SK-N-SH treated with all-trans-retinoic acid at 6 μM for 48 hours (cell line): Measurements from ENCODE around the gene CCDC6.

Source experiments
- ATAC-seq: fragments of 200-7000 bp; cut with Tn5 transposase; 3 replicates; pipeline ENCODE4 v1.9.1; 2020; ENCODE audit warnings: mild to moderate bottlenecking, moderate library complexity
- ARNTL ChIP-seq: fragments of 450-650 bp; formaldehyde crosslinking; IDR thresholded peaks from 2 replicates; pipeline ENCODE4 v1.5.0; 2020; ENCODE audit warnings: low read depth, mild to moderate bottlenecking, moderate library complexity, borderline replicate concordance
- BACH2 ChIP-seq: fragments of 250-450 bp; sonication (Bioruptor Pico); IDR thresholded peaks from 2 replicates; pipeline ENCODE4 v1.9.0; 2021; ENCODE audit warnings: mild to moderate bottlenecking, borderline replicate concordance
- CSDC2 ChIP-seq: fragments of 250-450 bp; sonication (Bioruptor Pico); IDR thresholded peaks from 2 replicates; pipeline ENCODE4 v1.5.0; 2020; ENCODE audit warnings: mild to moderate bottlenecking, moderate library complexity
- ESRRG ChIP-seq: fragments of 250-450 bp; sonication (Bioruptor Pico); IDR thresholded peaks from 2 replicates; pipeline ENCODE4 v1.6.1; 2021; ENCODE audit warnings: mild to moderate bottlenecking
- ISL1 ChIP-seq: fragments of 250-450 bp; sonication (Bioruptor Pico); IDR thresholded peaks from 2 replicates; pipeline ENCODE4 v2.1.2; 2022; ENCODE audit warnings: mild to moderate bottlenecking, moderate library complexity
- OSR1 ChIP-seq: fragments of 250-450 bp; sonication (Bioruptor Pico); IDR thresholded peaks from 2 replicates; pipeline ENCODE4 v1.8.0; 2022; ENCODE audit warnings: moderate library complexity, mild to moderate bottlenecking, inconsistent platforms
- PPARA ChIP-seq: fragments of 250-450 bp; sonication (Bioruptor Pico); IDR thresholded peaks from 2 replicates; pipeline ENCODE4 v1.5.0; 2020; ENCODE audit warnings: mild to moderate bottlenecking, borderline replicate concordance
- RARB ChIP-seq: fragments of 250-450 bp; sonication (Bioruptor Pico); IDR thresholded peaks from 2 replicates; pipeline ENCODE4 v1.8.0; 2021; ENCODE audit warnings: mild to moderate bottlenecking, moderate library complexity
- TCF4 ChIP-seq: fragments of 250-450 bp; sonication (Bioruptor Pico); IDR thresholded peaks from 2 replicates; pipeline ENCODE4 v1.8.0; 2021; ENCODE audit warnings: mild to moderate bottlenecking, moderate library complexity, borderline replicate concordance
- TOX ChIP-seq: fragments of 250-450 bp; sonication (Bioruptor Pico); IDR thresholded peaks from 2 replicates; pipeline ENCODE4 v1.8.0; 2021; ENCODE audit warnings: mild to moderate bottlenecking, moderate library complexity, borderline replicate concordance
- ZFP3 ChIP-seq: fragments of 250-450 bp; sonication (Bioruptor Pico); IDR thresholded peaks from 2 replicates; pipeline ENCODE4 v1.5.0; 2020; ENCODE audit warnings: mild to moderate bottlenecking, moderate library complexity
- ZFP30 ChIP-seq: fragments of 450-650 bp; formaldehyde crosslinking; IDR thresholded peaks from 2 replicates; pipeline ENCODE4 v1.5.0; 2022; ENCODE audit warnings: mild to moderate bottlenecking, moderate library complexity
- ZNF565 ChIP-seq: fragments of 450-650 bp; formaldehyde crosslinking; conservative IDR thresholded peaks from 2 replicates; pipeline ENCODE4 v1.5.0; 2020; ENCODE audit warnings: low read depth, mild to moderate bottlenecking, moderate library complexity
- ZNF70 ChIP-seq: fragments of 450-650 bp; formaldehyde crosslinking; IDR thresholded peaks from 2 replicates; pipeline ENCODE4 v1.5.0; 2020; ENCODE audit warnings: mild to moderate bottlenecking, moderate library complexity
- TF ChIP-seq, protein P1 (sequence below): fragments of 250-450 bp; sonication (Bioruptor Pico); IDR thresholded peaks from 2 replicates; pipeline ENCODE4 v1.5.1; 2021; ENCODE audit warnings: mild to moderate bottlenecking, moderate library complexity
- TF ChIP-seq, protein P2 (sequence below): fragments of 250-450 bp; sonication (Bioruptor Pico); IDR thresholded peaks from 2 replicates; pipeline ENCODE4 v1.8.0; 2021; ENCODE audit warnings: low read depth, mild to moderate bottlenecking, moderate library complexity, borderline replicate concordance
- TF ChIP-seq, protein P3 (sequence below): fragments of 250-450 bp; sonication (Bioruptor Pico); IDR thresholded peaks from 2 replicates; pipeline ENCODE4 v1.5.1; 2020; ENCODE audit warnings: low read depth, mild to moderate bottlenecking, moderate library complexity

CCDC6 gene

DNA sequence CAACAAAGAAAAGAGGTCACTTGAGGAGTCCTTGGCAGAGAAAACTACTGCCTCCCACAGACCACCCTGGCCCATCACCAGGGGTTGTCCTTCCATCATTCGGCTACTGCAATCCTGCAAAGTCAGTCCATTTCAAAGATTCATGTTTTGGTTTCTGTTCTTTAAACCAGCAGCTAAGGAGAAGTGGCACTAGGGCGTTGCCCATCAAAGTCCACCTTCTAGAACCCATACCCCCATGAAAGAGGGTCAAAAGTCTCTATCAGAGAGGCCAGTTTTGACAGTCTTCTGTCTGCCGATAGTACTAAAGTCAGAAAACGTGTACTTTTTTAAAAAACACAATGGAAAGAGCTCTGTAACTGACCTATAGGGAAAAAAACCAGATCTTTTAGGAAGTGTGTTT, 14.4 kb downstream of the CCDC6 start:
- TF ChIP-seq CSDC2 (CRISPR knock-in tag), result no peak
- TF ChIP-seq, protein P1, sequence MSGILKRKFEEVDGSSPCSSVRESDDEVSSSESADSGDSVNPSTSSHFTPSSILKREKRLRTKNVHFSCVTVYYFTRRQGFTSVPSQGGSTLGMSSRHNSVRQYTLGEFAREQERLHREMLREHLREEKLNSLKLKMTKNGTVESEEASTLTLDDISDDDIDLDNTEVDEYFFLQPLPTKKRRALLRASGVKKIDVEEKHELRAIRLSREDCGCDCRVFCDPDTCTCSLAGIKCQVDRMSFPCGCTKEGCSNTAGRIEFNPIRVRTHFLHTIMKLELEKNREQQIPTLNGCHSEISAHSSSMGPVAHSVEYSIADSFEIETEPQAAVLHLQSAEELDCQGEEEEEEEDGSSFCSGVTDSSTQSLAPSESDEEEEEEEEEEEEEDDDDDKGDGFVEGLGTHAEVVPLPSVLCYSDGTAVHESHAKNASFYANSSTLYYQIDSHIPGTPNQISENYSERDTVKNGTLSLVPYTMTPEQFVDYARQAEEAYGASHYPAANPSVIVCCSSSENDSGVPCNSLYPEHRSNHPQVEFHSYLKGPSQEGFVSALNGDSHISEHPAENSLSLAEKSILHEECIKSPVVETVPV (CRISPR knock-in tag), result no peak
- TF ChIP-seq ESRRG (CRISPR knock-in tag), result no peak
- no peak for TF ChIP-seq TCF4
- TF ChIP-seq ZNF70 (CRISPR knock-in tag), result no peak
- no peak for TF ChIP-seq BACH2 (CRISPR knock-in tag)
- TF ChIP-seq ZNF565 (CRISPR knock-in tag), result no peak
- TF ChIP-seq, protein P2, sequence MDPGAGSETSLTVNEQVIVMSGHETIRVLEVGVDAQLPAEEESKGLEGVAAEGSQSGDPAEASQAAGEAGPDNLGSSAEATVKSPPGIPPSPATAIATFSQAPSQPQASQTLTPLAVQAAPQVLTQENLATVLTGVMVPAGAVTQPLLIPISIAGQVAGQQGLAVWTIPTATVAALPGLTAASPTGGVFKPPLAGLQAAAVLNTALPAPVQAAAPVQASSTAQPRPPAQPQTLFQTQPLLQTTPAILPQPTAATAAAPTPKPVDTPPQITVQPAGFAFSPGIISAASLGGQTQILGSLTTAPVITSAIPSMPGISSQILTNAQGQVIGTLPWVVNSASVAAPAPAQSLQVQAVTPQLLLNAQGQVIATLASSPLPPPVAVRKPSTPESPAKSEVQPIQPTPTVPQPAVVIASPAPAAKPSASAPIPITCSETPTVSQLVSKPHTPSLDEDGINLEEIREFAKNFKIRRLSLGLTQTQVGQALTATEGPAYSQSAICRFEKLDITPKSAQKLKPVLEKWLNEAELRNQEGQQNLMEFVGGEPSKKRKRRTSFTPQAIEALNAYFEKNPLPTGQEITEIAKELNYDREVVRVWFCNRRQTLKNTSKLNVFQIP (CRISPR knock-in tag), result no peak
- no peak for ATAC-seq

DNA sequence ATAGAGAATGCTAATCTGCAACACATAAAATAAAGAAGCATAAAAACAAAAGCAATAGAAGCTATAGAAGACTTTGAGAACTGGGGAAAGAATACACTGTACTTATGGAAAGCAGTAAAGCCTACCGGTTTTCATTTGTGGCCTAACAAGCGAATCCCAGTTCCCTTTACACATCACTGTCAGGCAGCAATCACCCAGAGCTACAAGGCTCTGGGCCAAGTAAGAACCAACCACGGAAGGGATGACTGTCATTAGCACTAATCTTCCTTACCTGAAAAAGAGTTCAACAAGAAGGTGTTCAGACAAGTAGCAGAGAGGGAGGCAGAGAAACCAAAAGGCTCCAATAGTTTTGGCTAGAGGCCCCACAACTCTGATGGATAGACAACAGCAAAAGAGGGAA, 15.0 kb downstream of the CCDC6 start:
- no peak for ATAC-seq
- no peak for TF ChIP-seq CSDC2 (CRISPR knock-in tag)
- no peak for TF ChIP-seq ISL1 (CRISPR knock-in tag)
- TF ChIP-seq ARNTL (CRISPR knock-in tag), result no peak
- no peak for TF ChIP-seq PPARA (CRISPR knock-in tag)
- TF ChIP-seq, protein P3, sequence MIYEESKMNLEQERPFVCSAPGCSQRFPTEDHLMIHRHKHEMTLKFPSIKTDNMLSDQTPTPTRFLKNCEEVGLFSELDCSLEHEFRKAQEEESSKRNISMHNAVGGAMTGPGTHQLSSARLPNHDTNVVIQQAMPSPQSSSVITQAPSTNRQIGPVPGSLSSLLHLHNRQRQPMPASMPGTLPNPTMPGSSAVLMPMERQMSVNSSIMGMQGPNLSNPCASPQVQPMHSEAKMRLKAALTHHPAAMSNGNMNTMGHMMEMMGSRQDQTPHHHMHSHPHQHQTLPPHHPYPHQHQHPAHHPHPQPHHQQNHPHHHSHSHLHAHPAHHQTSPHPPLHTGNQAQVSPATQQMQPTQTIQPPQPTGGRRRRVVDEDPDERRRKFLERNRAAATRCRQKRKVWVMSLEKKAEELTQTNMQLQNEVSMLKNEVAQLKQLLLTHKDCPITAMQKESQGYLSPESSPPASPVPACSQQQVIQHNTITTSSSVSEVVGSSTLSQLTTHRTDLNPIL, result no peak
- no peak for TF ChIP-seq RARB
- TF ChIP-seq TOX, result no peak
- TF ChIP-seq OSR1 (CRISPR knock-in tag), result no peak
- TF ChIP-seq, protein P2 (CRISPR knock-in tag), result no peak

DNA sequence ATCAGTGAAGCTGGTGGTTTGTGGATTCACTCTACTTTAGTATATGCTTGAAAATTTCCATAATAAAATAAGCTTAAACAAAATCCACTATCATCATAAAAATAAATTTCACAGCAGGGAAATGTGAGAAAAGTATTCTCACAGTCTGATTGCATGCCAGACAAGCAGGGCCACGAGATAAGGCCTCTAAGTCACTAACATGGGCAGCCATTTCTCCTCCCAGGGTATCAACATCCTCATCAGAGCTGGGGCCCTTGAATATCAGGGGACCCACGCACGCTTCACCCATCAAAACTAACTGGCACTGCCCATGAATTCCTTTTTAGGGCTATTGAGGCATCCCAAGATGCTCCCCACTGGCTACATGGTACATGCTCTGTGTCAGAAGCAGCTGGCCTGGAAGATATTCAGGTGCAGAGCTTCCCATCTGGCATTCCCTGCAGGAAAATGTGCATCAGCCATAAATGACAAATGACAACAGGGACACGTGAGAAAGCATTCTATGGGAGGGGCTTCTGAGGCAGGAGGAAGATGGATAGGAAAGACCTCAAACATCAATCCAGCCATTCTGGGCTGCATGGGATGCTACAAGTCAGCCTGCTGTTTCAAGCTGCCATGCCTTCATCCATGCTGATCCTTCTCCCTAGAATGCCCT, 17.4 kb downstream of the CCDC6 start:
- no peak for ATAC-seq
- TF ChIP-seq ZFP30 (CRISPR knock-in tag) (no peak), OSR1 (CRISPR knock-in tag) (no peak)

DNA sequence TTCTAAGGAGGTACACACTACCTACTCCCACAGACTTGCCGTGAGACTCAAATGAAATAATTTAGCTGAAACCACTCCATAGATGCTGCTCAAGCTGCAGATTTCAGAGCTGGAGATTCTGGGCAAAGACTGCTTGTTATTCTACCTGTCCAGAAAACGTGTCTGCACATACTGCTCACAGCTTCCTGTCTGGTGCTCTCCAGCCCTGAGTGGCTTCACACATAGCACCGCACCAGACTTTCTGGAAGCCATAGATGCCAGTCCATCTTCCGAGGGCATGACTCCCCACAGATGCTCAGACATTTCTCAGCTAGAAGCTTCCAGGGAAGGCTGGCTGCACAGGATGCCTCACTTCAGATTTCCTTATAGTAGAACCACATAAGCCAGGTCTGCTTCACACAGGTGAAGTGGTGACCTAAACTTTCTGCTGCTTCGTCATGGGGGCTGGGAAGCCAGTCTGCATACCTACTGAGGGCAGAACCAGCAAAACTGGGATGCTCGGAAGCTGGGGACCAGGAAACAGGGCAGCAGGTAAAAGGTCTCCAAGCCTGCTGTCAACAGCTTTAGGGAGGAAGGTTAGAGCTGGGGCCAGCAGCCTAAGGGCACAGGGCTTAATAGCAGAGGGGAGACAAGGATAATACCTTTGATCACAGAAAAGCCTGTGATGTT, 18.2 kb downstream of the CCDC6 start:
- TF ChIP-seq ZNF70 (CRISPR knock-in tag) (no peak), ZNF565 (CRISPR knock-in tag) (no peak)
- TF ChIP-seq, all 23 proteins: peak for 0
- ATAC-seq, result no peak

DNA sequence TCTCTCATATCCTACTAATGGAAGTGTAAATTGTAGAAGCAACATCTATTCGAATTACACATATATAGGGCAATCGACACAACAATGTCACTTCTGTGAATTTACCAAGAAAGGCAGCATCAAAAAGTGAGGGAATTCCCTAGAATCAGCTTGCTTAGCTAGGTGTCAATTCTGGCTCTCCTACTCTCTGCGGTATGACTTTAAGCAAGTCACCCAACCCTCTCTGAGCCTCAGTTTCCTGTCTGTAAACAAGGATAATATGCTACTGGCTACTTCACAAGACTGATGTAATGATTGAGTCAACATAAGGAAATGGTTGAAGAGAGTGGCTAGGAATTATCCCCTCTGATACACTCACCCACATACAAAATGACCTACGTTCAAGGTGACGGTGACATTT, 19.4 kb downstream of the CCDC6 start:
- no peak for TF ChIP-seq ZFP30 (CRISPR knock-in tag)
- TF ChIP-seq, protein P2 (CRISPR knock-in tag), result no peak
- TF ChIP-seq, protein P3, result no peak
- no peak for TF ChIP-seq RARB
- no peak for TF ChIP-seq ZNF565 (CRISPR knock-in tag)
- TF ChIP-seq TCF4, result no peak
- no peak for TF ChIP-seq ZFP3
- ATAC-seq, result no peak
